Measurements from ENCODE around the gene NAP1L1.

Gene NAP1L1, protein sequence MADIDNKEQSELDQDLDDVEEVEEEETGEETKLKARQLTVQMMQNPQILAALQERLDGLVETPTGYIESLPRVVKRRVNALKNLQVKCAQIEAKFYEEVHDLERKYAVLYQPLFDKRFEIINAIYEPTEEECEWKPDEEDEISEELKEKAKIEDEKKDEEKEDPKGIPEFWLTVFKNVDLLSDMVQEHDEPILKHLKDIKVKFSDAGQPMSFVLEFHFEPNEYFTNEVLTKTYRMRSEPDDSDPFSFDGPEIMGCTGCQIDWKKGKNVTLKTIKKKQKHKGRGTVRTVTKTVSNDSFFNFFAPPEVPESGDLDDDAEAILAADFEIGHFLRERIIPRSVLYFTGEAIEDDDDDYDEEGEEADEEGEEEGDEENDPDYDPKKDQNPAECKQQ

DNA sequence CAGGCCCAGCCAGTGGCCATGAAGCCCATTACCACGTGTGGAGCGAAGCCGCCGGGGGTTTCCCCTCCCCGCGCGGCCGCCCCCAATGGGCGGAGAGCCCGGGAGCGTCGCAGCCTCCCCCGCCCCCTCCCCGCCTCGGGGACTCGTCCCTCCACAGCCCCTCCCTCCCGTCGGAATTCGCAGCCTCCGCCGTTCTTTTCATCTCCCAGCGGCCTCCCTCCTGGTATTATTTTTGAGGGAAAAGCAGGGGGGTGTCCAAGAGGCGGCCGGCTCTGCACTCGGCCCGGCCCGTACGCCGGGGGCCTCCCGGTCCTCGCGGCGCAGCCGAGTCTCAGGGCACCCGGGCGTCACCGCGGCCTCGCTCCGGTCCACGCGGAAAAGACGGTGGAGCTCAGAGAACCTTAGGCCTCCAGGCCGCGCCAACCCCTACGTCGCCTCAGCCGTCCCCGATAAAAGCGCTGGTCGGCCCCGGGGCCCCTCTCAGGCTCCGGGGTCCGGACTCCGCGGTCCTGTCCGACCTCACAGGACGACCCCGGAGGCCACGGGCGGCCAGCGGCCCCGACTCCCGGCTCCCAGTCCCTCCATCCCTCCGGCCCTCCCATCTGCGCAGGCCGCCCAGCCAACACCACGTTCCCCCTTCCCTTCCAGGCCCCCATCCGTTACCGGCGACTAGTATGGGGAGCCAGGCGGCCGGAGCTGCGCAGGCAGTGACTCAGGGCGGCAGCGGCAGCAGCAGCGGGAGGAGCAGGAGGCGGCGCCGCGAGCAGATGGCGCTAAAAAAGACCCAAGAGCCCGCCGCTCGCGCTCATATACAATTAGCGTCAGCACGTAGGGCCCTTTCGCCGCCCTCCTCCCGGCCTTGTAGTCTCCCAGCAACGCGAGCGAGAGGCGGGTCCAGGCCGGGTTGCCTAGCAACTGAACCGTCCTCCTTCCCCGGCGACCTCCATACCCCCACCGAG lies at the start of gene NAP1L1:
TSS of gene NAP1L1 (minus strand) at position 782 of the 959 bp plus-strand sequence. CDS start 10,466 bp downstream, outside the sequence.
- DNase-seq, result peak; percentile 94 to 98

DNA sequence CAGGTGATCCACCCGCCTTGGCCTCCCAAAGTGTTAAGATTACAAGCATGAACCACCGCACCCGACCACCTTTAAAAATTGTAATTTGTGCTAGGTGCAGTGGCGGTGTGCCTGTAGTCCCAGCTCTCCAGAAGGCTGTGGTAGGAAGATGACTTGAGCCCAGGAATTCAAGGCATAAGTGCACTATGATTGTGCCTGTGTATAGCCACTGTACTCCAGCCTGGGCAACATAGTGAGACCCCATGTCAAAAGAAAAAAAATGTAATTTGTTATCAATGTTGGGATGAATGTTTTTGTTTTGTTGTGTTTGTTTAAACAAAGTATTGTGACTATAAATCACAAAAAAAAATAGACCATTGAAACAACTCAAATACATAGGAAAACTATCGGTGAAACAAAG lies 43.1 kb upstream of the NAP1L1 start:
- no peak for DNase-seq

DNA sequence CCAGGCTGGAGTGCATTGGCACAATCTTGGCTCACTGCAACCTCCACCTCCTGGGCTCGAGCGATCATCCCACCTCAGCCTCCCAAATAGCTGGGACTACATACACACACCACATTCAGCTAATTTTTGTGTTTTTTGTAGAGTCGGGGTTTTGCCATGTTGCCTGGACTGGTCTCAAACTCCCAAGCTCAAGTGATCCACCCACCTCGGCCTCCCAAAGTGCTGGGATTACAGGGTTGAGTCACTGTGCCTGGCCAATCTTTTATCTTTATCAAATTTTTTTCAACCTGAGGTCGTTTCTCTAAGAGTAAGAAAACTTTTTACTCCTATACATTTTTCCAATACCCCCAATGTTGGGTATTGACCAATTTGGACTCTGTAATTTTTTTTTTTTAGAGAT lies 40.0 kb upstream of the NAP1L1 start:
- no peak for DNase-seq

DNA sequence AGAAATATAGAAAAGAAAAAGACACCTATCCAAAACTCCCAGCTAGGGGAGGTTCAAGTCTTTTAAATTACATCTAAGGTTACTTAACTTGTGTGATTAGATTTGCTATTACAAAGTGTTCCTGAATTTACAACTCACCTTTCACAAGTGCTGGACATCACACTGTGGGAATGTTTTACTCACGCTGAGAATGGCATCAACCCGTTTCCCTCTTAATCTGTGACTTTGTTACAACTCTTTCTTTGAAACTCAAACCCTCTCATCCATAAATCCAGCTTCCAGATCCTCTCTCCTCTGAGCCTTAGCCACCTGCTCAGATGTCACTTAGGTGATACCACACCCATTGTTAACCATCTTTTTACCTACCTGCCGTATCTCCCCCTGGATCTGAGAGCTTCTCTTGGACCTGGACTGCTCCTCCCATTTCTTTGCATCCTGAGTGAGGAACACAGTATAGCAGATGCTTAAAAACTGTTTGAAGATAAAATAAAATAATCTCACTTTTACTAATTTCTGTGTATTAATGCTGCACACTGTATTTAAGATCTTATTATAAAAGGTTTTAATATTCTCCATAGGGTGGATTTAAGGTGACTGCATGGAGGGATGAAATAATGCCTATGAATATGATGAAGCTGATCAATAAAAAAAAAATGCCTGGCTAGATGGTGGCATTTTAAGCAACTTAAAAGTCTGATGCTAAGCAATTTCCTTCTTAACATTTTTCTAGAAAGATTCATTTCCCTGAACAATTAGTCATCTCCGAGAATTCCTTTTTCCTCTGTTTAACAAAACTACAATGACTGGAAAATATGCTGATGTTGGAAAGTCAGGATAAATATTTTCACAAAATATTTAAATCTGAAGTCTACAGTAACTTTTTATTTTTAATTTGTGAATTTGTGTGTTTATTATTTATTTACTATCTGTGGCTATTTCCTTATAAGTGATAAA lies 39.1 kb upstream of the NAP1L1 start:
- no peak for DNase-seq

DNA sequence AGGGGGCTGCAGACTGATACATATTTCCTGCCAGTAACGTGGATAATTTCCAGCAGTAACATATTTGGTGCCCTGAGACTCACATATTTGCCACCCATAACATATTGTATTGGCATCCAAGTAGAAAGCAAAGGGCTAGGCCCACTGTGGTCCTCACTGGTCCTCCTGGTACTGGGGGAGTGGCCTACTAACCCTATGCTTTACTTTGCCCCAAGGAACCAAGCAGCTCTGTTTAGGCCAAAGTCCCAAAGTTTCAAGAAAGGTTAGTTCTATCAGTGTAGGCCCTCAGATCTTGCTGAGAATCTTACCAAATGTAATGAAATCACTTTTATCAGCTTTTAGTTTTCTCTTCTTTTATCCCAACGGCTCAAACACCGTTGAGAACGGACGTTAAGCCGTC lies 35.4 kb upstream of the NAP1L1 start:
- DNase-seq, result no peak

DNA sequence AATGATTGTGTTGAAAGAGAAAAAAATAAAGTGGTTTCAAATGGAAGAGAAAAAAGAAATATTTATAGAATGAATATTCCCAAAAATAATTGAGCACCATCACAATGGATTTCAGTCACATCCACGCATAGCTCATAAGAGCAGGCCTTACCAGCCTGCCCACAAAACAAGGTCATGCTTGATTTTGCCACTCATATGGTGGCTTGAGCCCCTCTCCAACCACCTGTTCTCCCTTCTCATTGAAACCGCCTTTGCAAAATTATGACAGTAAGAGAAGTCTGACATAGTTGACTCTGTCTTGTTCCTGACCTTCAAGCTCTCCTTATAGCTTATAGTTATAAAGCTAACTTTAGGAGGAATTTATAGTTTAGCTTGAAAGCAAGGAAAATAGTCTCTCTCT lies 33.3 kb upstream of the NAP1L1 start:
- DNase-seq, result no peak

DNA sequence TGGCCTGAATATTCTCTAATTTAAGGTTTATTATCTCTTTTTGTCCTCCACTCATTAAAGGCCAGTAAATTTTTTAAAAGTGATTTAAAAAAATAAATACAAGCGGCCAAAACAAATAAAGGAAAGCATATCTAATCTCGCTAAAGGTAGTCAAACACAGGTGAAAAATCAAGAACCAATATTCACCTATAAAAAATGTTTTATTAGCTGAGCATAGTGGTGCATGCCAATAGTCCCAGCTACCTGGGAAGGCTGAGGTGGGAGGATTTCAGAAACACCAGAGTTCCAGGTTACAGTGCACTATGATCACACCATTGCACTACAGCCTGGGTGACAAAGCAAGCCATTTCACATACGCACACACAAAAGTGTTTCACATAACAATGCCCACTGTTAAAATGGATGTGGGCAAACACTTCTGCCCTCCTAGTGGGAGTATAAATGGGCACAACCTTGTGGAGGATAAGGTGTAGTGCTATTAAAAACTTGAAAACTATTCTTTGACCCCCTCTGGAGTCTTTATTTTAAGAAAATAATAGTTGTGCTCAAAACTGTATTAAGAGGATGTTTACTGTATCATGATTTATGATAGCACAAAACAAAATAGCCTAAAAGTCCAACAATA lies 32.7 kb upstream of the NAP1L1 start:
- no peak for DNase-seq

DNA sequence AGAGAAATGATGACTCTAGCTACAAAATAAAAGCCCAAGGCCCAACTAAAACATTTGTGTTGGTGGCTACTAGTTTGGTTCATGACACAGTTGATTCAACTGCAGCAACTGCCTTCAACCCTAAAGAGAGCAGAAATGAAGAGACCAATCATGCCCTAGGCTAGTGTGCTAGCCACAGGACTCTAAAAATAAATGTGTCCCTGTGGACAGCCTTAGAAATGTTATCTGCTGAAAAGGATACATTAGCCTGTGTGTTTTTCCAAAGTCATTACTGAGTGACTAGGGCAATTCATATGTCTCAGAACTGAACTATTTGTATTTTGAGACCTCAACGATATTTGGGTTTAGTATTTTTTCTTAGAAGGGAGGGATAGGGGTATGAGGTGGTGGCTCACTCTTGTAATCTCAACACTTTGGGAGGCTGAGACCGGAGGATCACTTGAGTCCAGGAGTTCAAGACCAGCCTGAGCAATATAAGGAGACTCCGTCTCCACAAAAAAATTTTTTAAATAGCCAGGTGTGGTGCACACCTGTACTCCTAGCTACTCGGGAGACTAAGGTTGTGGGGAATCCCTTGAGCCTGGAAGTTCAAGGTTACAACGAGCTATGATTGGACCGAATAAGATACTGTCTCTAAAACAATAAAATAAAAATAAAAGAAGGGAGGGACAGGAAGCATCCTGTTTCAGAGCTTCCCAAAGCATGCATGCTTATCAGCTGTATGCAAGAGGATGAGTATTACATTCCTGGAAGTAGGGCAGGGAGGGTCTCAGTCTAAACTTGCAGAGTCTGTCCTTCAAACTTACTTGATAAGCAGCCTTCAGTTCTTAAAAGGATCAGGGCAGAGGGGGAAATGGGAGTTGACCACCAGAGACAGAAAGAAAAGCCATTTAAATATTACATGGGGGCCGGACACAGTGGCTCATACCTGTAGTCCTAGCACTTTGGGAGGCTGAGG lies 29.6 kb upstream of the NAP1L1 start:
- DNase-seq, result no peak

DNA sequence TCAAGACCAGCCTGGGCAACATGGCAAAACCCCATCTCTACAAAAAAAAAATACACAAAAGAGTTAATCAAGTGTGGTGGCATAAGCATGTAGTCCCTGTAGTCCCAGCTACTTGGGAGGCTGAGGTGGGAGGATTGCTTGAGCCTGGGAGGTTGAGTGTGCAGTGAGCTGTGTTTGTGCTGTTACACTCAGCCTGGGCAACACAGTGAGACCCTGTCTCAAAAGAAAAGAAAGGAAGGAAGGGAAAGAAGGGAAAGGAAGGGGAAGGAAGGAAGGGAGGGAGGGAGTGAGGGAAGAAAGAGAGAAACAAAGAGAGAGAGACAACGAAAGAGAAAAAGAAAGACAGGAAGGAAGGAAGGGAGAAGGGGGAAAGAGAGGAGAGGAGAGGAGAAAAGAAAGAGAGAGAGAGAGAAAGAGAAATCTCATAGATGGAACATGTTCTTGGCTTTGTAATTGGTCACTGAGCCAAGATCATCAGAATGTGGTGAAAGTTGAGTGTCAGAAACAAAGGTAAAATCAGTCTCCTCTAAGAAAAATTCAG lies 26.8 kb upstream of the NAP1L1 start:
- no peak for DNase-seq

DNA sequence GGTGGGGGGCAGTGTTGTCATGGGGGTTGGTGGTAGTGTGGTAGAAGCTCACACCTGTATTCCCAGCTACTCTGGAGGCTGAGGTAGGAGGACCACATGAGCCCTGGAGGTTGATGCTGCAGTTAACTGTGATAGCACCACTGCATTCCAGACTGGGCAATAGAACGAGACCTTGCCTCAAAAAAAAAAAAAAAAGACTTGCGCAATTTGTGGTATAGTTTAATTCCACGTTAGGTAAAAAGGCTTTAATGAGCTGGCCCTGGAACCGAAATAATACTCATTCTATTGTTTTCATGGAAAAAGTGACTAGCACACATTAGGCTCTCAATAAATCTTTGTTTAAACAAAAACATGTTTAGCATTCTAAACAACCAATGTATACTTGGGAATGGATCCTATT lies 25.4 kb upstream of the NAP1L1 start:
- DNase-seq, result no peak

DNA sequence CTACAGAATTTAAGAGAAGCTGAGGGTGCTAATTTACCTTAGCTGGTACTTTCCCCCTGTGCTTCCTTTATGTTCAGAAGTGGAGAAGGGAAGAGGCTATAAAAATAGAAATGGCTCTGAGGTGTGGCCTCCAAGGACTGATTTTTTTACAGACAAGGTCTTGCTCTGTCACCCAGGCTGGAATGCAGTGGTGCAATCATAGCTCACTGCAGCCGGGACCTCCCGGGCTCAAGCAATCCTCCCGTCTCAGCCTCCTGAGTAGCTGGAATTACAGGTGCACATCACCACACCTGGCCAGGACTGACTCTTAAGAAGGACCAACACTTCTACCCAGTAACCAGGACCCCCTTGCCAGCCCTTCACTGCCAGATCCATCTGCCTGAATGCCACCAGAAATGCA lies 23.9 kb upstream of the NAP1L1 start:
- no peak for DNase-seq

DNA sequence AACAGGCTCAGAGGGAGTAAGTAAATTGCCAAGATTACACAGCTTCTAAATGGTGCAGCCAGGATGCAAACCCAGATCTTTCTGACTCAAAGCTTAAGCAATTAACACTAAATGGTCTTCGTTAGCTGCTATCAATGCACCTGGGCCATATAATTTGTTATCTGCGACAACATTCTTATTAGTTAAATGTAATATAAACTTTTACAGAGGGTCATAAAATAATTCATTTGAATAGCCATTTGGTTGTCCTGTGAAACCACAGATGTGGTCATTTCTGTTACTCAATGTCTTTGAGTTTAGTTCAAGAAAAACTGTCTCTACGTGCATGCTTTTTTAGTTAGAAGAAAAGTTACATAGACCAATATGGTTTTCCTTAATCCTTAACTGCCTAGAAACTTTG lies 22.1 kb upstream of the NAP1L1 start:
- no peak for DNase-seq

DNA sequence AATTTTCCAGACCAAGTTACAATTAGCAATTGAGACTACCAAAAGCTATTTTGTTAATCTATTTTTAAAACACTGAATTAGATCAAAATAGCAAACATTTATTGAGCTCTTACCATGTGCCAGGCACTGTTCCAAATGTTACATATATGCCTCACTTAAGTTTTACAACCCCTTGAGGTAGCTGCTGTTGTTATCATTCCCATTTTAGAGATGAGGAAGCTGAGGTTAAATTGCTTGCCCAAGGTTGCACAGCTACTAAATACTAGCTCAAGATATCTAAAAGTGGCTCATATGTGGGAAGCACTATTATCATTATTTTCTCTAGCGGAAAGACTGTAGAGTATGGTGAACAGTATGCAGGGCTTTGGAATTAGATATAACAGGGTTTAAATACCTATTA lies 19.5 kb upstream of the NAP1L1 start:
- DNase-seq, result no peak

DNA sequence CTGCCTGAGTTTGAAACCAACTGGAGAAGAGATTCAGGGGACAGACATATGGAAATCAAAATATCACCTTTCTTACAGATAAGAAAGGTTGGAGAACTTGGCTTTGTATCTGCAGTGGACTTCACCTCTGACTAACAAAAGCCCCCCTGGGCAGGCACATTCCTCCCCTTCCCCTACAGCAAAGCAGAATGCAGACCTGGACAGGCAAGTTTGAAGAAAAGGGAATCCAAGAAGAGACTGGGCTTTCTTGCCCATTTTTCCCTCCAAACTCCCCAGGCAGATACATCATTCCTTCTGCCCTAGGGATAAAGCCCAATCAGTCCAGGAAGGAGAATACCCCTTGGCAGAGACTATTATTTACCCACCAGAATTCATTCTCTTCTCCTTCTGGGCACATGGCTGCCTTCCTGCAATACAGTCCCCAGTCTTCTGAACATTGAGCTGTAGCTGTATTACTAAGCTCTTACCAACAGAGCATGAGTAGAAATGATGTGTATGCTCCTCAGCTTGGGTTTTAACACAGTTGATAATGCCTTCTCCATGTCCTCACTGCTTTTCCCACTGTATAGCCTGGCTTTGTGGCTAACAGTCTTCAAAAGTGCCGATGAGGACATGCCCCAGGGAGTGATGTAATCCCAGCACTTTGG lies 17.4 kb upstream of the NAP1L1 start:
- no peak for DNase-seq

DNA sequence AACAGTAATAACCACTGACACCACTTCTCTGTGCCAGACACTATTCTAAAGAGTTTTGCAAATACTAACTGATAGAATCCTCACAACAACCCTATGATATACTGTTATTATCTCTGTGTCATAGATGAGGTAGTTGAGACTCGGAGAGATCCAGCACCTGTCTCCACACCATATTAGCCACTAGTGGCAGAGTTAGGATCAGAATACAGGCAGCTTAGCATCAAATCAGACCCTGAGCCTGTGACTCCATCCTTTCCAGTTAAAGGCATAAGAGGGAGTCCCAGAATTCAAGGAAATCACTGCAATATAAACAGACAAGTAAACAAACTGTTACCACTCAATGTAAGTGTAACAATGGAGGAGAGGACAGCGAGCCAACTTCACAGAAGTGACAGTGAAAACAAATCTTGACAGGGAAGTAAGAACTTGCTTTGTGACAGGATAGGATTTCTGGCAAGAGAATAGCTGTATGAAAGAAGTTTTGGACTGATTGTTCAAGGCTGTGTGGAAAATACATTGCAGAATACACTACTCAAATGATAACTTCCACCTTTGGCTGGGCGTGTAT lies 11.7 kb upstream of the NAP1L1 start:
- no peak for DNase-seq

DNA sequence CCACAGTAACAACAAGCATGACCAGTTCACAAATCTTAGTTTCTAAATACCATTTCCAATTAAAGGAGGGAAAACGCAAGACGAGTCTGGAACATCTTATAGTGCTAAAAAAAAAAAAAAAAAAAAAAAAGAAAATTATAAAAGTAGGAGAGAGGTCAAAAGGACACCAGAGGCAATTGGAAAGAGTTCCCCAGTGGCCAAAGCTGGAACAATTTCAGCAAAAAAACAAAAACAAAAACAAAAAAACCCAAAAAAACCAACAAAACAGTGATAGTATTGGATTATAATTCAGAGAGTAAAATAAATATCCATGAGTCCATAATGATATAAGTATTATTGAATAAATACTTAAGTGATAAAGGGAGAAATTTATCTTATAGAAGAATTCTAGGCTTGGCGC lies 10.3 kb upstream of the NAP1L1 start:
- DNase-seq, result no peak

DNA sequence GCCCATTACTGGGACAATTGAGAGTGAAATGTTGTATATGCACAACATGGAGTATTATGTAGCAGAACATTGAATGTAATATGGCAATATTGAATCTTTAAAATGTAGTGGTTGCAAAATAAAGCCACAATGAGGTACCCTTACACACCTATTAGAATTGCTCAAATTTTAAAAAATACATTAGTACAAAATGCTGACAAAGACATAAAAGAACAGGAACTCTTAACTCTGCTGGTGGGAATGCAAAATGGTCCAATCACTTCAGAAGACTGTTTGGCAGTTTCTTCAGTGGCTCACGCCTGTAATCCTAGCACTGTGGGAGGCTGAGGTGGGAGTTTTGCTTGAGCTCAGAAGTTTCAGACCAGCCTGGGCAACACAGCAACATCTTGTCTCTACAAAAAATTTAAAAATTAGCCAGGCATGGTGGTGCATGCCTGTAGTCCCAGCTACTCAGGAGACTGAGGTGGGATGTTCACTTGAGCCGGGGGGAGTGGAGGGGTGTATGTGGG lies 6.8 kb upstream of the NAP1L1 start:
- DNase-seq, result no peak

DNA sequence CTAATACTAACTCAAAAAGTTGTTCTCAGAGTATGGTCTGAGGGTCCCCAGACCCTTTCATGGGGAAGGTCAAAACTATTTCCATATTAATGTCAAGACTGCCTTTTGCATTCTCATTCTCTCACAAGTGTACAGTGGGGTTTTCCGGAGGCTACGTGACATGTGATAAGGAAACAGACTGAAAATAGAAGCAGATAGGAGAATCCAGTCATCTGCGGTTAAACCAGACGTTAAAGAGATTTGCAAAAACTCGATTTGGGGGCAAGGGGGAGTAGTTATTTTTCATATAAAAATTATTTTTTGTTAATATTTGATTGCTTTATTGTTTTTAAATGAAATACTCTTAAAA lies 1.0 kb upstream of the NAP1L1 start:
- DNase-seq, result no peak

DNA sequence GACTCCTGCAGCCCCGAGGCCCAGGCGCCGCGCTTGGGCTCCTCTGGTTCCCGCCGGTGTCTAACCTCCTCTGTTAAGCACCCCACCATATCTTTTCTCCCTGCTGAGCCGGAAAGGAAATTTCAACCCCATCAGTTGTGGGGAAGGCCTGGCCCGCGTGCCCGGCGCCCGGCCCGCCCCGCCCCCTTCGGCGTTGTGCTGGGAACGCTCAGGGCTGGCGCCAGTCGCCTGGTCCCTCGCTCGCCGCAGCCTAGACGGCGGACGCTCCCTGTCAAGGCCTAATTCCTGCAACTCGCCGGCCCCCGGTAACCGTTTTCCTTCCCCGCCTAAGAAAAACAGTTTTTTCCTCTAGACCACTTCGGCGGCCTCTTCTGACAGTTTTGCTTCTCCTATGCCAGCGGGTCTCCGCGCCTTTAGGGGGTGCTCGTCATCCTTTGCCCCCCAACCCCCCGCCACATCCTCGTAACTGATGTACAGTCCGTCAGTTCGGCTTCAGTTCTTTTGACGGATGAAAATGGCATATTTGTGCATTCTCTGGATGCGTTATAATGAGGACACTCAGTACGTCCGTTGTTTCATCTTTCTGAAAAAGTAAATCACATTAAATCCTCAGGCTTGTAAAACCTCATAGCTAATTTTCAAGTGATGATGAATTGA lies 506 bp upstream of the NAP1L1 start:
- DNase-seq, result peak; percentile 83 to 86
